ENCODE data around the gene APOC3. TPM values are rescaled to one million over a fixed set of nuclear protein-coding genes. Genes with fewer than 3 reads are reported as not detected.

Gene APOC3
- total and polyA plus RNA-seq, 2 of the 4 experiments (the other 2 are of a cell fraction), result not detected

GRCh38 chr11:116835791-116836631 lies 6.3 kb downstream of the APOC3 start:
- TF ChIP-seq USF2 (IDR thresholded peaks at IDR 0.05; ENCODE audit: low read depth, low read length), result no peak
- TF ChIP-seq CTCF (conservative IDR thresholded peaks at IDR 0.05; ENCODE audit: low read depth, low read length), result peak; percentile 67
- no peak; the same call in 1 of the 2 replicates for TF ChIP-seq MAZ (IDR thresholded peaks at IDR 0.05; ENCODE audit: borderline replicate concordance, low read depth, low read length)
- peak; percentile 70 for TF ChIP-seq SMC3 (IDR thresholded peaks at IDR 0.05; ENCODE audit: low read depth, low read length)
- TF ChIP-seq MXI1 (IDR thresholded peaks at IDR 0.05; ENCODE audit: borderline replicate concordance, low read depth, low read length), result peak; percentile 67
- peak; percentile 61 for TF ChIP-seq RAD21 (IDR thresholded peaks at IDR 0.05; ENCODE audit: low read length)
- TF ChIP-seq BHLHE40 (IDR thresholded peaks at IDR 0.05; ENCODE audit: low read depth, low read length), result peak; percentile 75
- no TSS peak for BruUV-seq (replicated peaks)
- Histone ChIP-seq H3K36me3 (ENCODE audit: control insufficient read depth, insufficient read depth, low read length) (no peaks in the 10 kb centered on the region), H2BK20ac (ENCODE audit: low read depth, low read length) (no peak overlapping the region), H3K14ac (replicated peaks; ENCODE audit: low read depth, low read length) (no peak overlapping the region), H3K27ac (ENCODE audit: insufficient read depth, low read length) (peak overlapping the region; percentile 3; the same call in 1 of the 2 replicates), H2BK120ac (ENCODE audit: low read depth, low read length) (no peak overlapping the region), H3K56ac (ENCODE audit: extremely low read depth, insufficient read depth, low read length) (no peak overlapping the region), H2BK15ac (ENCODE audit: low read depth, low read length) (no peak overlapping the region; the same call in 1 of the 3 replicates), H2AK9ac (replicated peaks; ENCODE audit: low read depth, low read length, poor library complexity) (peak overlapping the region; percentile 79), H4K5ac (ENCODE audit: low read depth, low read length) (peak overlapping the region; percentile 32; the same call in 1 of the 2 replicates), H3K18ac (ENCODE audit: low read depth, low read length) (no peak overlapping the region), H3K4me3 (ENCODE audit: insufficient read depth, low read depth, low read length) (peak overlapping the region; percentile 13; the same call in 1 of the 2 replicates), H2AK5ac (ENCODE audit: low read depth, low read length) (peak overlapping the region; percentile 19; the same call in 1 of the 2 replicates), H2BK5ac (ENCODE audit: low read depth, low read length, poor library complexity, severe bottlenecking) (no peak overlapping the region), H3K9ac (ENCODE audit: low read depth, low read length) (no peak overlapping the region), H4K20me1 (ENCODE audit: insufficient read depth, low read length) (no peaks in the 10 kb centered on the region), H3K4ac (ENCODE audit: low read depth, low read length) (peak overlapping the region; percentile 14; the same call in 1 of the 2 replicates), H3K23ac (ENCODE audit: low read depth, low read length) (no peak overlapping the region), H3K4me2 (ENCODE audit: low read depth, low read length) (peak overlapping the region; percentile 37), H3K9me1 (ENCODE audit: insufficient read depth, low read length) (no peaks in the 10 kb centered on the region; the same call in 1 of the 2 replicates), H3K9me3 (ENCODE audit: control insufficient read depth, insufficient read depth, low read length) (no peaks in the 10 kb centered on the region), H3K27me3 (ENCODE audit: control insufficient read depth, insufficient read depth, low read length) (peaks cover 3% of the 10 kb centered on the region; the same call in 1 of the 2 replicates), H3K79me1 (ENCODE audit: low read depth in 1 of 2, low read length in 2 of 2) (no peaks in the 10 kb centered on the region), H3K4me1 (ENCODE audit: control insufficient read depth, insufficient read depth, low read length) (peaks cover 3% of the 10 kb centered on the region; the same call in 1 of the 2 replicates), H4K8ac (ENCODE audit: low read depth in 2 of 2, low read length in 2 of 2) (peak overlapping the region; percentile 58 to 84; a peak in 3 of 4 replicates), H4K91ac (ENCODE audit: insufficient read depth, low read depth, low read length) (0 out of 2 replicates have a peak overlapping the region, but pooled peaks have one; percentile 17), H2AFZ (replicated peaks; ENCODE audit: low read length, poor library complexity) (peak overlapping the region; percentile 98)
- intact Hi-C loops (cut with micrococcal nuclease) (loop anchor here (1.0 kb wide), 1 partner anchor 48 kb away; the partner anchor contains the start of gene ZPR1), dilution Hi-C loops (cut with HindIII; ENCODE audit: low sequenced_read_pairs, unreplicated experiment) (no loop called here), in situ Hi-C loops (cut with MboI; ENCODE audit: low sequenced_read_pairs) (no loop called here)
- ATAC-seq (ENCODE audit: low read depth), result peak; percentile 95
- CTCF ChIA-PET, result interaction anchor here (0.6 to 1.9 kb wide), 18 partner anchors 9 to 272 kb away, joined by 3 to 30 read pairs (median 4); partner anchors contain the start of gene APOA5
- POLR2A ChIA-PET (ENCODE audit: unreplicated experiment), result interaction anchor here (0.7 kb wide), 1 partner anchor 43 kb away, joined by 3 read pairs; no protein-coding TSS in a partner anchor
- 7% methylated on average over 37 of the region's 57 CpGs; no CpG with 5 or more reads in 1 of the 2 experiments for WGBS, 2 experiments (ENCODE audit: extremely low coverage in 2 of 2, insufficient read length in 1 of 2)
- peak; percentile 93 for DNase-seq
